OCI-LY3 (cell line): ENCODE data around the gene LRRC38.

Experiments used
- H2AFZ ChIP-seq: fragments of 200-600, 300-600 bp; shearing (Covaris generic); 2 replicates; pipeline ENCODE4 v1.6.0; 2014; ENCODE audit warnings: antibody characterized with exemption, low read depth, low read length
- H3K27ac ChIP-seq: fragments of 200-600, 300-600 bp; sonication (generic); 2 replicates; pipeline ENCODE4 v1.5.1; 2014; ENCODE audit warnings: mild to moderate bottlenecking, low read length, moderate library complexity, mixed read lengths
- H3K27me3 ChIP-seq: fragments of 200-600, 300-600 bp; sonication (generic); 2 replicates; pipeline ENCODE4 v1.6.1; 2014; ENCODE audit warnings: low read depth, low read length, mixed read lengths
- H3K36me3 ChIP-seq: fragments of 200-600, 300-600 bp; sonication (generic); replicated peaks from 2 replicates; pipeline ENCODE3; 2014; ENCODE audit warnings: low read depth, low read length, mixed read lengths
- H3K4me1 ChIP-seq: fragments of 300-600, 200-600 bp; sonication (generic); 2 replicates; pipeline ENCODE4 v1.6.1; 2014; ENCODE audit warnings: low read length, mixed read lengths
- H3K4me2 ChIP-seq: fragments of 200-600, 300-600 bp; sonication (generic); 2 replicates; pipeline ENCODE4 v1.6.1; 2014; ENCODE audit warnings: low read length, mixed read lengths
- H3K4me3 ChIP-seq: fragments of 300-600, 200-600 bp; sonication (generic); 2 replicates; pipeline ENCODE4 v1.5.1; 2014; ENCODE audit warnings: antibody characterized with exemption, mild to moderate bottlenecking, low read length, moderate library complexity
- H3K79me2 ChIP-seq: fragments of 300-600, 200-600 bp; shearing (Covaris generic); 2 replicates; pipeline ENCODE4 v1.6.1; 2014; ENCODE audit warnings: mild to moderate bottlenecking, low read length, mixed read lengths
- H3K9ac ChIP-seq: fragments of 300-600, 200-600 bp; shearing (Covaris generic); 2 replicates; pipeline ENCODE4 v1.6.0; 2014; ENCODE audit warnings: mild to moderate bottlenecking, low read length, moderate library complexity
- H3K9me3 ChIP-seq: fragments of 200-600, 300-600 bp; shearing (Covaris generic); 2 replicates; pipeline ENCODE4 v1.6.1; 2014; ENCODE audit warnings: low read length, mixed read lengths; ENCODE audit not compliant: insufficient read depth
- H4K20me1 ChIP-seq: fragments of 200-600, 300-600 bp; sonication (generic); 2 replicates; pipeline ENCODE4 v1.6.1; 2016; ENCODE audit warnings: low read length, mixed read lengths; ENCODE audit not compliant: insufficient read depth
- EZH2phosphoT487 ChIP-seq: fragments of 200-600 bp; shearing (Covaris generic); IDR thresholded peaks from 2 replicates; pipeline ENCODE4 v1.6.1; 2018; ENCODE audit warnings: antibody characterized with exemption, mixed run types, low read depth
- TF ChIP-seq, protein P1 (sequence below): fragments of 200-600, 300-600 bp; sonication (generic); IDR thresholded peaks from 2 replicates; pipeline ENCODE4 v1.5.1; 2014; ENCODE audit warnings: antibody characterized with exemption, low read length, low read depth

Gene LRRC38

DNA sequence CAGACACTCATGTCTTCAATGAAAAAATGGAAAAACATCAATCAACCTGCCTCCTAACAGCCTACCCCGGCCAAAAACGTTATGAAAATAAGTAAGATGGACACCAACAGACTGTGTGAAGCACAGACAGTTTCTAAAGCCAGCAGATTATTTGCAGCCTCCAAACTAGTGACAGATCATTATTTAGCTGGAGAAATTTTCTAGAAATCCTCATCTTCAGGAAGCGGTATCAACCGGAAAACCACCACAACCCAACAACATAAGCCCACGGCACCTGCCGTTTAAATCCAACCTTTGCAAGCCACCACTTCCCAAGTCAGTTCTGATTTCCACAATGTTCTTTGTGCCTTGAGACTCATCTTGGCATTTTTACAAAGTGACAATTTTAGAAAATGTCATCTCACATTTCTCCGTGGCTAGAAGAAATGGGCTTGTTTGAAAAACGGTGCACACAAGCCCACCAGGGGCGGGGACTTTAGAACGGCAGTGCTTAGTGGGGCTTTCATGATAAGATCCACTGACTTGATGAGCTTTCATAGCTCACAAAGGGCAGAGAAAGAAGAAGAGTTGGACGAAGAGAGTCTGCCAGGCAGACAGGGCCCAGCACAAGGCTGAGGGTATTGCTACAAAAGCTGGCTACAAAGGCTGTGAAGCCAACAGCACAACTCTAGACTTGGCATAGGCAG lies 34.5 kb downstream of the LRRC38 start:
- no peak overlapping the region for H2AFZ ChIP-seq
- no peaks in the 10 kb centered on the region for H3K4me1 ChIP-seq
- H4K20me1 ChIP-seq, result no peaks in the 10 kb centered on the region
- no peak overlapping the region for H3K9ac ChIP-seq
- no peaks in the 10 kb centered on the region; the same call in 1 of the 2 replicates for H3K27me3 ChIP-seq
- H3K9me3 ChIP-seq, result no peaks in the 10 kb centered on the region
- no peak overlapping the region for H3K4me2 ChIP-seq
- no peaks in the 10 kb centered on the region for H3K36me3 ChIP-seq
- H3K79me2 ChIP-seq, result no peaks in the 10 kb centered on the region
- no peak overlapping the region for H3K4me3 ChIP-seq
- no peak for TF ChIP-seq EZH2phosphoT487
- TF ChIP-seq, protein P1, sequence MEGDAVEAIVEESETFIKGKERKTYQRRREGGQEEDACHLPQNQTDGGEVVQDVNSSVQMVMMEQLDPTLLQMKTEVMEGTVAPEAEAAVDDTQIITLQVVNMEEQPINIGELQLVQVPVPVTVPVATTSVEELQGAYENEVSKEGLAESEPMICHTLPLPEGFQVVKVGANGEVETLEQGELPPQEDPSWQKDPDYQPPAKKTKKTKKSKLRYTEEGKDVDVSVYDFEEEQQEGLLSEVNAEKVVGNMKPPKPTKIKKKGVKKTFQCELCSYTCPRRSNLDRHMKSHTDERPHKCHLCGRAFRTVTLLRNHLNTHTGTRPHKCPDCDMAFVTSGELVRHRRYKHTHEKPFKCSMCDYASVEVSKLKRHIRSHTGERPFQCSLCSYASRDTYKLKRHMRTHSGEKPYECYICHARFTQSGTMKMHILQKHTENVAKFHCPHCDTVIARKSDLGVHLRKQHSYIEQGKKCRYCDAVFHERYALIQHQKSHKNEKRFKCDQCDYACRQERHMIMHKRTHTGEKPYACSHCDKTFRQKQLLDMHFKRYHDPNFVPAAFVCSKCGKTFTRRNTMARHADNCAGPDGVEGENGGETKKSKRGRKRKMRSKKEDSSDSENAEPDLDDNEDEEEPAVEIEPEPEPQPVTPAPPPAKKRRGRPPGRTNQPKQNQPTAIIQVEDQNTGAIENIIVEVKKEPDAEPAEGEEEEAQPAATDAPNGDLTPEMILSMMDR, result no peak
- no peak overlapping the region for H3K27ac ChIP-seq

GRCh38 chr1:13478692-13479091 lies 35.1 kb downstream of the LRRC38 start:
- H3K9ac ChIP-seq, result no peak overlapping the region
- no peaks in the 10 kb centered on the region for H3K9me3 ChIP-seq
- TF ChIP-seq, protein P1, result no peak
- TF ChIP-seq EZH2phosphoT487, result no peak
- H4K20me1 ChIP-seq, result no peaks in the 10 kb centered on the region
- no peaks in the 10 kb centered on the region for H3K4me1 ChIP-seq
- H3K27me3 ChIP-seq, result no peaks in the 10 kb centered on the region; the same call in 1 of the 2 replicates
- H3K79me2 ChIP-seq, result no peaks in the 10 kb centered on the region
- no peak overlapping the region for H3K4me2 ChIP-seq
- no peak overlapping the region for H2AFZ ChIP-seq
- H3K27ac ChIP-seq, result no peak overlapping the region
- no peaks in the 10 kb centered on the region for H3K36me3 ChIP-seq
- no peak overlapping the region for H3K4me3 ChIP-seq

DNA sequence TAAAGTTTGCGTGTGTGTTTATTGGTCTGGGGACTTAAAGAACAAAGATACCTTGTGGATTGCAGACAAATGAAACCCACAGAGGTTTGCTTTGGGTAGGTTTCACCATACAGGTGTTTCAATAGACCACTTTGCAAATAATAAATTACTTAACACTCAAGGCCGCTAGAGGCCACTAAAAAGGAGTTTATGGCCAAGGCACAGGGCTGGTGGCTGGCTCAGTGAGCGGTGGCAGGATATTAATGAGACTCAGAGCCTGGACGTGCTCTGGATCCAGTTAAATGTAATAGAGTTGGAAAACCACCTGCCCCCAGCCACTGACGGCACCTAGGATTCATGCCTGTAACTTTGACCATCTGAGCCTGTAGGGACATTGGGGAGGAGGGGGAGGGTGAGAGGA lies 44.5 kb downstream of the LRRC38 start:
- TF ChIP-seq, protein P1, result peak; percentile 37
- no peak for TF ChIP-seq EZH2phosphoT487
- Histone ChIP-seq H3K27ac (no peak overlapping the region), H3K27me3 (no peaks in the 10 kb centered on the region), H3K4me2 (no peak overlapping the region), H3K79me2 (no peaks in the 10 kb centered on the region), H4K20me1 (no peaks in the 10 kb centered on the region), H3K9ac (no peak overlapping the region), H3K9me3 (no peaks in the 10 kb centered on the region), H3K4me3 (no peak overlapping the region), H3K36me3 (no peaks in the 10 kb centered on the region), H2AFZ (no peak overlapping the region), H3K4me1 (peaks cover 11% of the 10 kb centered on the region)

GRCh38 chr1:13465515-13465914 lies 48.3 kb downstream of the LRRC38 start:
- no peak overlapping the region for H3K27ac ChIP-seq
- no peaks in the 10 kb centered on the region for H3K9me3 ChIP-seq
- peaks cover 11% of the 10 kb centered on the region for H3K4me1 ChIP-seq
- no peak overlapping the region for H2AFZ ChIP-seq
- no peak overlapping the region for H3K4me3 ChIP-seq
- H3K79me2 ChIP-seq, result no peaks in the 10 kb centered on the region
- no peaks in the 10 kb centered on the region for H4K20me1 ChIP-seq
- TF ChIP-seq, protein P1, result no peak
- TF ChIP-seq EZH2phosphoT487, result no peak
- no peaks in the 10 kb centered on the region; the same call in 1 of the 2 replicates for H3K27me3 ChIP-seq
- no peaks in the 10 kb centered on the region for H3K36me3 ChIP-seq
- no peak overlapping the region for H3K4me2 ChIP-seq
- H3K9ac ChIP-seq, result no peak overlapping the region
